ENCODE measurements around the gene PCED1A.
A peak's percentile ranks its signal among the peaks of the same experiment; 100 is the strongest.
"Not testable (repeated sequence)": the region's sequence is repeated elsewhere in the genome, so short reads cannot be mapped to it uniquely, and the experiment has no call there.

PCED1A gene

DNA sequence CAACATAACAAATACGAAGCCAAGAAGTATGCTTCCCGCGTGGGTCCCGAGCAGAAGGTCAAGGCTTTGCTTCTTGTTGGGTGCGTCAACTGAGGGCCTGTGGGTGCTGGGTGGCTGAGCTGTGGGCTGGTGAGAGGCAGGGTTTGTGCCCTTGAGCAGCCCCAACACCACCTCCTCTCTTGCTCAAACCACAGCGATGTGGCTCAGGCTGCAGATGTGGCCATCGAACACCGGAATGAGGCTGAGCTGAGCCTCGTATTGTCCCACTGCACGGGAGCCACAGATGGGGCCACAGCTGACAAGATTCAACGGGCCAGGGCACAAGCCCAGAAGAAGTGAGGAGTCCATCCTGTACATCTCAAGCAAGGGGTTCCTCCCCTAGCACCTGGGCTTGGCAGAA lies 25.8 kb upstream of the PCED1A start:
- DNase-seq (ENCODE audit: low read depth): no peak

GRCh38 chr20:2865630-2866029 lies 25.2 kb upstream of the PCED1A start:
- peak; percentile 55 for DNase-seq (ENCODE audit: low read depth)

- DNase-seq (ENCODE audit: low read depth): no peak
Measured at GRCh38 chr20:2865101-2865500, 24.6 kb upstream of the PCED1A start.

- DNase-seq (ENCODE audit: low read depth): no peak
Measured at GRCh38 chr20:2864626-2865025, 24.2 kb upstream of the PCED1A start.

DNA sequence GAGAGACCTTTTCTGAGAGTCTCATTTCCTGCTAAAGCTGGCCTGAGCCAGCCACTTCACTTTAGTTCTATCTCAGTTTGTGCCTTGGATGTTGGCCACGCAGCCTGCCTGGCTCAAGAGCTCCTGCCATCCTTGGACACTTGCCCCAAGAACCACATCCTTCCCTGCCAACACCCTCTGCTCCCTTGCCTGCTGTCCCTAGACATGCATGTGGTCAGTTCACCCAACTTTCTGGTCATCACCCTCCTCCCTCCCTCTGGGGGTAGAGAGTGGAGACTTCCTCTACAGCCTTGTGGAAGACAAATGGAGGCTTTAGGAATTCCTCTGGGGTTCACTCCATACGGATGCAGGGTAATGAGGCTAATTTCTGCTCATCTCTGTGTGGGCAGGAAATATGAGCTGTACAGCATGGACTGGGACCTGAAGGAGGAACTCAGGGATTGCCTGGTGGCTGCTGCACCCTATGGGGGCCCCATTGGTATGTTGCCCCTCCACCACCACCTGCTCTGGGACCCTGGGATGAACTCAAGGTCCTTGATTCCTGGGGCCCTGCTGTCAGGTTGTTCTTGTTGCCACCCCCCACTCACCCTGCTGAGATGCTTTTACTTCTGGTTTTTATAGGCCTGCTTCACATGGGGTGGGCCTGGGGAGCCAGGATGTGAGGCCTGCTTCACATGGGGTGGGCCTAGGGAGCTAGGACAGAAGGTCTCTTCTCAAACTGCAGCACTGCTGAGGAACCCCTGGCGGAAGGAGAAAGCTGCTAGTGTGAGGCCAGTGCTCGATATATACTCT lies 19.1 kb upstream of the PCED1A start:
- DNase-seq (ENCODE audit: low read depth): no peak

- DNase-seq (ENCODE audit: low read depth): no peak
Measured at GRCh38 chr20:2858591-2858990, 18.1 kb upstream of the PCED1A start.

- DNase-seq (ENCODE audit: low read depth): no peak
Measured at GRCh38 chr20:2851086-2851485, 10.6 kb upstream of the PCED1A start.

DNA sequence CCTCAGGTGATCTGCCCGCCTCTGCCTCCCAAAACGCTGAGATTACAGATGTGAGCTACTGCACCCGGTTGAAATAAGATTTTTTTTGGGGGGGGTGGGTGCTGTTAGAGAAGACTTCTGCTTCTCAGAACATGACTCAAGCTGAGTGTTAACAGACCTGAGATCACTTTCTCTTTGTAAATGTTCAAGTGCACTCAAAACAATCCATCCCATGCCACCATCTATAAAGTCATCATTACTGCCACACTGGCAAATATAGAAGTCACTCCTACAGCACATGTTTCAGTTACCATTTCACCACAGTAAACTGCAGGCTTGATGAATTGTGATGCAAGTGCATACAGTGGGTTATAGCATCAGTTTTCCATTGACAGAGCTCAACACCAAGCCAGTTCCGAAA lies 9.1 kb upstream of the PCED1A start:
- DNase-seq (ENCODE audit: low read depth): no peak

DNA sequence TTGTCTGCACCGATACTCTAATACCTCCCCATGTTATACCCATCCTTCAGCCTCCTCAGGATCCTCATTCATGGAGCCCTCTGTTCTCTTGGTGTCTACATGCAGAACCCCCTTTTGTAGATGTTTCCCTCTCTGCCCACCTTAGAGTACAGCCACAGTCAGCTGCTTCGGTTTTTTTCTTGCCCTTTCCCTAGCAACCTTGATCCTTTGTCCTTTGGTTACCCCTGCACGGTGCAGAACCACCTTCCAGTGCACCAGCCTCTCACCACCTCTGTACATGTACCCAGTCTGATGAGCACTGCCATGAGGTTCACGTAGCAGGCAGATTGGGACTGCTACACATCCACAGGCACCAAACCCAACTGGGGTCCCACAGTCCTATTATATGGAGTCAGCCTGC lies 7.3 kb upstream of the PCED1A start:
- no peak for DNase-seq (ENCODE audit: low read depth)

- no peak for DNase-seq (ENCODE audit: low read depth)
Measured at GRCh38 chr20:2846698-2847097, 6.2 kb upstream of the PCED1A start.

DNA sequence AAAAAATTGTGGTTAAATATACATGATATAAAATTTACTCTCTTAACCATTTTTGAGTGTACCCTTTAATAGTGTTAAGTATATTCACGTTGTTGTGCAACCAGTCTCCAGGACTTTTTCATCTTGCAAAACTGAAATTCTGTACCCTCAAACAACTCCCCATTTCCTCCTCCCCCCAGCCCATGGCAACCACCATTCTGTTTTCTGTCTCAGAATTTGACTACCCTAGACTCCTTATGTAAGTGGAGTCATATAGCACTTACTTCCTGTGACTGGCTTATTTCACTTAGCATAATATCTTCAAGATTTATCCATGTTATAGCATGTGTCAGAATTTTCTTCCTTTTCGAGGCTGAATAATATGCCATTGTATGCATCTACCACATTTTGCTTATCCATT lies 5.2 kb upstream of the PCED1A start:
- DNase-seq (ENCODE audit: low read depth): no peak

GRCh38 chr20:2840967-2841531 lies 594 bp upstream of the PCED1A start:
- no peak for DNase-seq (ENCODE audit: low read depth)

DNA sequence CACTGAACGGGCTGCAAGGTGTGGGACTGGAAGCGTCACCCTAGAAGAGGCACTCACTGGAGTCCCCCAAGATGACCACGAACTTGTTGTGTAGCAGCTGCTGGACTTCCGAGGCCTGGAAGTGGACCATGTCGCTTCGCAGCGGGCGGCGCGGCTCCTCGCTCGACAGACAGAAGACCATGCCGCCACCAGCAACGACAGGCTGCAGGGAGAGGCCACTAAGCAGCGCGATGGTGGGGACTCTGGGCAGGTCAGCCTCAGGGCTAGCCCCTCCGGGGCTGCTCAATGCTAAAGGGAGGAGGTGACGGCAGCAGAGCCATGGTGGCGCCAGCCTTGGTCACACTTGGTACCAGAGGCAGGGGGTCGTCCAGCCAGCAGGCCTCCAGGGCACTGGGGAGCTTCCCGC lies 720 bp downstream of the PCED1A start:
- no peak for DNase-seq (ENCODE audit: low read depth)

DNA sequence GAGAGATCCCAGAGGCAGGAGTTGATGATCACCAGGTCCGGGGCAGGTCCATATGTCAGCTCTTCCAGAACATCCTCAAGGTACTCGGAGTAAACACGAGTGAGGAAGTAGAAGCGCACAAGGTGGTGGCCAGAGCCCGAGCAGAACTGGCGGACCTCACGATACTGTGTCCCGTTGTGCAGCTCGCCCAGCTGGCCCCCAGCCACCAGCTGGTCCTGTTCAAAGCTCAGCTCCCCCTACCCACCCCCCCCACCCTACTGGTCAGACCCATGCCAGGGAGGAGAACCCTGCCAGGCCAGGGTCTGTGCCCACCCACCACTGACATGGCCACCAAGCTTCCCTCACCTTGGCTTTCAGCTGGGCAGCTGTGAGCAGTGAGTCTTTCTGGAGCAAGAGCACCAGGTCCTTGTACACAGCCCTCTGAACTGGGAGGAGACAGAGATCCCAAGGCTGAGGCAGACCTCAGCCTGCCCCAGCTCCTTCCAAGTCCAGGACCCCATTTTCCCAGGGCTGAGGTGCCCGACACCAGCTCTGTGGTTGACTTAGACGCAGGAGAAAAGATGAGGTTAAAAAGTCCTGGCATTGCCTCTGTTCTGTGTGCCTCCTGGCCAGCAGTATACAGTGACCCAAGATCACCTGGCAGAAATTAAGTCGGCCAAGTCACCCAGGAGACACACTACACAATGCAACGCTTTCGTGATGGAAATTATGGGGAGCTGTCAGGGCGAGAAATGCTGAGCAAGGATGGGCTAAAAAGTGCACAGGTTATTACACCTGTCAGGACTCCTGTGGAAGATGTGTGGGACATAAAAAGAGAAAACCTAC lies 1.4 kb downstream of the PCED1A start:
- no peak for DNase-seq (ENCODE audit: low read depth)

DNA sequence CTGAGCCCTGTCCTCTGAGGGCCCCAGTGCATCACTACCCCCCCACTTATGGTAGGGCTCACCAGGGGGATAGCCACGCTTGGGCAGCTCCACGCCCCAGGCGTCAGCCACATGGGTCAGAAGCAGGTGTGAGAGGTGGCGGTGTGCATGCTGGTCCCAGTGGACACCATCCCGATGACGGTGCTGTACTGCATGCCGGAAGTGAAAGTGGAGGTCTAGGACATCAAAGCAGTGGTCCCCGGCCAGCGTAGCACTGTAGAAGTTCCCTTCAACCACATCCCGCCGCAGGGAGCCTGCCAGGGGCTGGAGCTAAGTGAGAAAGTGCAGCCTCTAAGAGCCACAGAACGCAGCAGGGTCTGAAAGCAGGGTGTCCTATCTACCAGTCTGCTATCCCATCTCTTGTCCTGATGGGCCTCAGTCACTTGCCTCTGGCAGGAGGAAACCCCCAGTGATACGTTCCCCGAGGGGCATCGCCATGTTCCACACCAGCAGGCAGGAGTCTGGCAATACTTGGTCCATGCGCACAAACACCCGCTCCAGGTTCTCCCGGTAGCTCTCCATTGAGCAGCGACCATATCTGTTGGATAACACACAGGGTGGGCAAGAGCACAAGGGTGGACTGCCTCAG lies 2.2 kb downstream of the PCED1A start:
- DNase-seq (ENCODE audit: low read depth): no peak

GRCh38 chr20:2837221-2837960 lies 3.1 kb downstream of the PCED1A start:
- DNase-seq (ENCODE audit: low read depth): no peak

DNA sequence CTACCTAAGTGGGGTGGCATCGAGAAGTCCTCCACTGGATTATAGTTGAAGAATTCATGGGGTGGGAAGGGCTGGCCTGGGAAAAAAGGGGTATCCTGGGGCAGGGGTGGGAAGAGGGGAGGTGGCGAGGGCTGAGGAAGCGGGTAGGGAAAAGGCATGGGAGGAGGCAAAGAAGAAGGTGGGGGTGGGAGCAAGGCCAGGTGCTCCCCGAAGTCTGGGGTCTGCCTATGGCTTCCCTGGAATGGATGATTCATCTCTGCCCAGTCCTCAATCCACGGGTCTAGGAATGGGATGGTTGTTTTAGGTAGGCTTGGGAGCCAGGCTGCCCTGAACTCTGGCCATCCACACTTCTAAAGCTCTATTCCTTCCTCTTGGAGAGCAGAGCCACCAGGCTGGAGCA lies 4.4 kb downstream of the PCED1A start:
- no peak for DNase-seq (ENCODE audit: low read depth)

DNA sequence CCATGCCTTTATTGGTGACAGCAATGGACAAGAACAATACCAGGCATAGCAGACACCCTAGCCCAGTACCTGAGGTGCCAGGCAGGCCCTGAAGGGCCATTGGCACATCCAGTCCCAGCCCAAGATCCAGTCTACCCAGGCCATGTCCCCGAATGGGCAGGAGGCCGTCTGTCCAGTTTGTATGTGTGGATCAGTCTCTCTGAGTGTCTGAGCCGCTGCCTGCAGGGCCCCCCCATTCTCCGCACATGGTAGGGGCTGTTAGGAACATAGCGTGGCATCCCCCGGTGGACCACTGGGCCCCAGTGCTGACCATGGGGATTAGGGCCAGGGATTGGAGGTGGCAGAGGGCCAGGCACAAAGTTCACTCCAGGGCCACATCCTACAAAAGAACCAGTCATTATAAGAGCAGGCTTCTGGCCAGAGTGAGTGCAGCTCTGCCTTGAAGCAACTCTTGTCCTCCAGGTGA lies 5.1 kb downstream of the PCED1A start:
- DNase-seq (ENCODE audit: low read depth): no peak

- DNase-seq (ENCODE audit: low read depth): no peak
Measured at GRCh38 chr20:2834401-2835110, 5.9 kb downstream of the PCED1A start.

DNA sequence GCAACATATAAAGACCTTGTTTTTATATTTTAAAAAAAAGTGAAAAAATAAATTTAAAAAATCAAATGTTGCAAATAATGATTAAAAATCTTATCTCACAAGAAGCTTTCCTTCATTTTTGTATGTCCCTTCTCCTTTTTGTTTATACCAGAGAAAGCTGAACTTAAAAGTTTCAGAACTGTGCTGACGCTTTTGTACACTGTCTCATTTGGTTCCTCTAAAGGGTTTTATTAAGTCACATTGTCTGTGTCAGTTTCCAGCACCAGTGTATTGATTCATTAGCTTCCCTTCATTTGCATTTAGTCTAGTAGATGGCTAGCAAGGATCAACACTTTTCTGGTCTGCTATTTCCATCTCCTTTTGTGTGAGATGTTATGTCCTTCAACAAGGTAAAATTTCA lies 6.7 kb downstream of the PCED1A start:
- DNase-seq (ENCODE audit: low read depth): no peak

DNA sequence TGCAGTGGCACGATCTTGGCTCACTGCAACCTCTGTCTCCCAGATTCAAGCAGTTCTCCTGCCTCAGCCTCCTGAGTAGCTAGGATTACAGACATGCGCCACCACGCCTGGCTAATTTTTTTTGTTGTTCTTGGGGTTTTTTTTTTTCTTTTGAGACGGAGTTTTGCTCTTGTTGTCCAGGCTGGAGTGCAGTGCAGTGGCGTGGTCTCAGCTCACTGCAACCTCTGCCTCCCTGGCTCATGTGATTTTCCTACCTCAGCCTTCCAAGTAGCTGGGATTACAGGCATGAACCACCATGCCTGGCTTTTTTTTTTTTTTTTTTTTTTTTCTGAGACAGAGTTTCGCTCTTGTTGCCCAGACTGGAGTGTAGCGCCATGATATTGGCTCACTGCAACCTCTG lies 9.2 kb downstream of the PCED1A start:
- DNase-seq (ENCODE audit: low read depth): not testable (repeated sequence)

Data from stimulated activated CD4-positive, alpha-beta T cell treated with anti-CD3 and anti-CD28 coated beads, Interleukin-2, amount 100 ng/mL, for 4 hours (primary cell).